Fibroblast of lung (primary cell): ENCODE data around the gene PEX16.

Experiments used
- CTCF ChIP-seq, 2 donors: IDR thresholded peaks in 1 of 2; conservative IDR thresholded peaks in 1 of 2; 1 replicate in 1 of 2; 2 replicates in 1 of 2; pipeline ENCODE4 v1.5.1; 2011 to 2012; ENCODE audit warnings: low read length in 2 of 2, control low read depth in 1 of 2, inconsistent platforms in 1 of 2, low read depth in 1 of 2, mild to moderate bottlenecking in 1 of 2
- EZH2 ChIP-seq: IDR thresholded peaks from 2 replicates; pipeline ENCODE4 v1.5.1; 2012; ENCODE audit warnings: low read length, control low read depth, mild to moderate bottlenecking; ENCODE audit errors: missing control alignments

- TF ChIP-seq CTCF (conservative IDR thresholded peaks at IDR 0.05 in 1 of 2, IDR thresholded peaks at IDR 0.05 in 1 of 2; ENCODE audit: low read depth in 1 of 2, low read length in 2 of 2) (no peak), EZH2 (no peak)
Observed at GRCh38 chr11:45917623-45918330, at the start of gene PEX16.
